H54 (cell line): Measurements from ENCODE around the gene ADPRM.
"Not testable (repeated sequence)": the region's sequence is repeated elsewhere in the genome, so short reads cannot be mapped to it uniquely, and the experiment has no call there.

Experiments used
- DNase-seq: peaks from one replicate; pipeline ENCODE4 v3.0.0; 2011; ENCODE audit warnings: low spot score, mixed read lengths; ENCODE audit not compliant: insufficient read length
- FAIRE-seq: peaks from 3 replicates; lab custom pipeline; 2011; peaks lifted over from hg19 to GRCh38; lab: Jason Lieb, UNC
- POLR2A ChIP-seq: IDR thresholded peaks from 2 replicates; pipeline ENCODE4 v1.6.1; 2011; ENCODE audit warnings: low read depth, mild to moderate bottlenecking, low read length

The ADPRM gene

GRCh38 chr17:10726196-10726595 is 28.8 kb downstream of the ADPRM start:
- TF ChIP-seq POLR2A = no peak
- FAIRE-seq = no peak
- DNase-seq = no peak

GRCh38 chr17:10727192-10727591 is 29.8 kb downstream of the ADPRM start:
- TF ChIP-seq POLR2A = no peak
- FAIRE-seq (no peak), DNase-seq (no peak)

GRCh38 chr17:10728331-10728892 is 31.0 kb downstream of the ADPRM start:
- no peak for TF ChIP-seq POLR2A
- DNase-seq = no peak
- no peak for FAIRE-seq

- DNase-seq = no peak
- FAIRE-seq = no peak
- no peak for TF ChIP-seq POLR2A
These were observed 32.2 kb downstream of the ADPRM start, which contains the start of gene TMEM220 for GRCh38 chr17:10729334-10730193. TSS of gene TMEM220 (minus strand) at chr17:10730023. CDS start at chr17:10729851, 172 bp downstream.

- not testable (repeated sequence) for FAIRE-seq, DNase-seq
These were observed 32.9 kb downstream of the ADPRM start for GRCh38 chr17:10730247-10730646.

GRCh38 chr17:10731408-10731879 is 34.0 kb downstream of the ADPRM start:
- DNase-seq = no peak
- TF ChIP-seq POLR2A = no peak
- FAIRE-seq = no peak

GRCh38 chr17:10732121-10732520 is 34.7 kb downstream of the ADPRM start:
- FAIRE-seq = not testable (repeated sequence)

GRCh38 chr17:10733666-10734065 is 36.3 kb downstream of the ADPRM start:
- DNase-seq (no peak), FAIRE-seq (no peak)
- TF ChIP-seq POLR2A = no peak

More at GRCh38 chr17:10732121-10732520, 34.7 kb downstream of the ADPRM start:
- DNase-seq = not testable (repeated sequence)

- DNase-seq (no peak), FAIRE-seq (no peak)
- TF ChIP-seq POLR2A = no peak
These were observed 37.9 kb downstream of the ADPRM start for GRCh38 chr17:10735251-10735650.

- no peak for TF ChIP-seq POLR2A
- FAIRE-seq = no peak
- no peak for DNase-seq
These were observed 38.4 kb downstream of the ADPRM start for GRCh38 chr17:10735821-10736220.

GRCh38 chr17:10737168-10737622 is 39.8 kb downstream of the ADPRM start:
- DNase-seq = peak; percentile 56
- TF ChIP-seq POLR2A = no peak
- no peak for FAIRE-seq

- DNase-seq (no peak), FAIRE-seq (no peak)
- TF ChIP-seq POLR2A = no peak
These were observed 40.3 kb downstream of the ADPRM start for GRCh38 chr17:10737736-10738135.

- no peak for DNase-seq
- no peak for TF ChIP-seq POLR2A
- no peak for FAIRE-seq
These were observed 41.3 kb downstream of the ADPRM start for GRCh38 chr17:10738521-10739258.

- FAIRE-seq = no peak
- no peak for TF ChIP-seq POLR2A
These were observed 42.0 kb downstream of the ADPRM start for GRCh38 chr17:10739386-10739785.

More at GRCh38 chr17:10739386-10739785, 42.0 kb downstream of the ADPRM start:
- DNase-seq = no peak
